ENCODE data around the gene PLEKHG3. TPM values are rescaled to one million over a fixed set of nuclear protein-coding genes. Genes with fewer than 3 reads are reported as not detected.

The PLEKHG3 gene
- total and polyA plus RNA-seq, 2 of the 4 experiments (the other 2 are of a cell fraction): 8.2 to 8.4 TPM

- no peak overlapping the region for H2BK5ac ChIP-seq (ENCODE audit: low read depth, low read length, poor library complexity, severe bottlenecking)
- H2AK5ac ChIP-seq (ENCODE audit: low read depth, low read length): no peak overlapping the region
- no peak overlapping the region for H3K18ac ChIP-seq (ENCODE audit: low read depth, low read length)
- H3K4ac ChIP-seq (ENCODE audit: low read depth, low read length): no peak overlapping the region
- H2BK15ac ChIP-seq (ENCODE audit: low read depth, low read length): no peak overlapping the region
- intact Hi-C loops (cut with micrococcal nuclease) (no loop called here), in situ Hi-C loops (cut with MboI; ENCODE audit: low sequenced_read_pairs) (no loop called here), dilution Hi-C loops (cut with HindIII; ENCODE audit: low sequenced_read_pairs, unreplicated experiment) (no loop called here)
- H3K27ac ChIP-seq (ENCODE audit: insufficient read depth, low read length): no peak overlapping the region
- ChIA-PET POLR2A (ENCODE audit: unreplicated experiment) (no interaction called here), CTCF (no interaction called here)
- no peaks in the 10 kb centered on the region for H4K20me1 ChIP-seq (ENCODE audit: insufficient read depth, low read length)
- no peak overlapping the region for H3K9ac ChIP-seq (ENCODE audit: low read depth, low read length)
- DNase-seq (no peak), ATAC-seq (ENCODE audit: low read depth) (no peak)
- H3K79me1 ChIP-seq (ENCODE audit: low read depth in 1 of 2, low read length in 2 of 2): no peaks in the 10 kb centered on the region
- no peak overlapping the region for H4K91ac ChIP-seq (ENCODE audit: insufficient read depth, low read depth, low read length)
- H3K23ac ChIP-seq (ENCODE audit: low read depth, low read length): no peak overlapping the region
- WGBS, 2 experiments (ENCODE audit: extremely low coverage in 2 of 2, insufficient read length in 1 of 2): no CpG with 5 or more reads among the region's 6 CpGs
- H4K5ac ChIP-seq (ENCODE audit: low read depth, low read length): no peak overlapping the region
- H2AFZ ChIP-seq (replicated peaks; ENCODE audit: low read length, poor library complexity): no peak overlapping the region
- peaks cover 8% of the 10 kb centered on the region; the same call in 1 of the 2 replicates for H3K27me3 ChIP-seq (ENCODE audit: control insufficient read depth, insufficient read depth, low read length)
- no peak overlapping the region for H3K14ac ChIP-seq (replicated peaks; ENCODE audit: low read depth, low read length)
- no peak overlapping the region for H2AK9ac ChIP-seq (replicated peaks; ENCODE audit: low read depth, low read length, poor library complexity)
- no peaks in the 10 kb centered on the region for H3K36me3 ChIP-seq (ENCODE audit: control insufficient read depth, insufficient read depth, low read length)
- no peak overlapping the region for H3K56ac ChIP-seq (ENCODE audit: extremely low read depth, insufficient read depth, low read length)
- H3K4me2 ChIP-seq (ENCODE audit: low read depth, low read length): no peak overlapping the region
- no peak overlapping the region for H2BK120ac ChIP-seq (ENCODE audit: low read depth, low read length)
- peaks cover 5% of the 10 kb centered on the region; the same call in 1 of the 2 replicates for H3K9me1 ChIP-seq (ENCODE audit: insufficient read depth, low read length)
- H3K4me1 ChIP-seq (ENCODE audit: control insufficient read depth, insufficient read depth, low read length): peaks cover 6% of the 10 kb centered on the region
- H3K9me3 ChIP-seq (ENCODE audit: control insufficient read depth, insufficient read depth, low read length): 0 out of 2 replicates have a peak, but pooled peaks cover 2% of the 10 kb centered on the region
- no peak overlapping the region for H2BK20ac ChIP-seq (ENCODE audit: low read depth, low read length)
- no TSS peak for BruUV-seq (replicated peaks)
- TF ChIP-seq SMC3 (IDR thresholded peaks at IDR 0.05; ENCODE audit: low read depth, low read length) (no peak), USF2 (IDR thresholded peaks at IDR 0.05; ENCODE audit: low read depth, low read length) (no peak), MXI1 (IDR thresholded peaks at IDR 0.05; ENCODE audit: borderline replicate concordance, low read depth, low read length) (no peak), NFE2L2 (IDR thresholded peaks at IDR 0.05; ENCODE audit: low read depth, low read length) (no peak), ELK1 (IDR thresholded peaks at IDR 0.05; ENCODE audit: borderline replicate concordance, low read depth, low read length) (no peak), BHLHE40 (IDR thresholded peaks at IDR 0.05; ENCODE audit: low read depth, low read length) (no peak), POLR2A (IDR thresholded peaks at IDR 0.05; ENCODE audit: low read depth, low read length) (no peak), FOS (IDR thresholded peaks at IDR 0.05; ENCODE audit: low read depth, low read length) (no peak), RCOR1 (IDR thresholded peaks at IDR 0.05; ENCODE audit: insufficient replicate concordance, low read length) (no peak)
- TF ChIP-seq, protein P1, sequence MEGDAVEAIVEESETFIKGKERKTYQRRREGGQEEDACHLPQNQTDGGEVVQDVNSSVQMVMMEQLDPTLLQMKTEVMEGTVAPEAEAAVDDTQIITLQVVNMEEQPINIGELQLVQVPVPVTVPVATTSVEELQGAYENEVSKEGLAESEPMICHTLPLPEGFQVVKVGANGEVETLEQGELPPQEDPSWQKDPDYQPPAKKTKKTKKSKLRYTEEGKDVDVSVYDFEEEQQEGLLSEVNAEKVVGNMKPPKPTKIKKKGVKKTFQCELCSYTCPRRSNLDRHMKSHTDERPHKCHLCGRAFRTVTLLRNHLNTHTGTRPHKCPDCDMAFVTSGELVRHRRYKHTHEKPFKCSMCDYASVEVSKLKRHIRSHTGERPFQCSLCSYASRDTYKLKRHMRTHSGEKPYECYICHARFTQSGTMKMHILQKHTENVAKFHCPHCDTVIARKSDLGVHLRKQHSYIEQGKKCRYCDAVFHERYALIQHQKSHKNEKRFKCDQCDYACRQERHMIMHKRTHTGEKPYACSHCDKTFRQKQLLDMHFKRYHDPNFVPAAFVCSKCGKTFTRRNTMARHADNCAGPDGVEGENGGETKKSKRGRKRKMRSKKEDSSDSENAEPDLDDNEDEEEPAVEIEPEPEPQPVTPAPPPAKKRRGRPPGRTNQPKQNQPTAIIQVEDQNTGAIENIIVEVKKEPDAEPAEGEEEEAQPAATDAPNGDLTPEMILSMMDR (conservative IDR thresholded peaks at IDR 0.05; ENCODE audit: low read depth, low read length): no peak
- no peak overlapping the region for H3K4me3 ChIP-seq (ENCODE audit: insufficient read depth, low read depth, low read length)
- H4K8ac ChIP-seq (ENCODE audit: low read depth in 2 of 2, low read length in 2 of 2): no peak overlapping the region
Measured at GRCh38 chr14:64752909-64753308, 48.7 kb downstream of the PLEKHG3 start.
